ENCODE results near the gene IRF2BP1. TPM values are rescaled to one million over a fixed set of nuclear protein-coding genes. Genes with fewer than 3 reads are reported as not detected.

IRF2BP1 gene
- total RNA-seq, 2 donors from 2014 or later, result 22.8 to 25.0 TPM

Other genes with a start within 250 kb of the IRF2BP1 start
- 100 to 1,000 TPM; 105 TPM for gene EML2, start 246.7 kb downstream of the IRF2BP1 start, total RNA-seq
- gene GIPR, start 217.9 kb downstream of the IRF2BP1 start, total RNA-seq, result 10 to 100 TPM; 21.2 to 22.6 TPM
- 100 to 1,000 TPM; 205 to 223 TPM for gene SNRPD2, start 194.2 kb downstream of the IRF2BP1 start, total RNA-seq
- gene QPCTL, start 193.5 kb downstream of the IRF2BP1 start, total RNA-seq, result 10 to 100 TPM in 1 of 2 donors, 1 to 10 TPM in 1; 10.0 to 10.3 TPM
- gene FBXO46, start 155.2 kb downstream of the IRF2BP1 start, total RNA-seq, result 10 to 100 TPM; 27.3 to 28.0 TPM
- gene MEIOSIN, start 152.7 kb downstream of the IRF2BP1 start, total RNA-seq, result not detected
- 10 to 100 TPM in 1 of 2 donors, 1 to 10 TPM in 1; 9.2 to 12.6 TPM for gene SIX5, start 116.9 kb downstream of the IRF2BP1 start, total RNA-seq
- gene DMPK, start 103.7 kb downstream of the IRF2BP1 start, total RNA-seq, result 10 to 100 TPM; 28.4 to 38.2 TPM
- gene DMWD, start 93.3 kb downstream of the IRF2BP1 start, total RNA-seq, result 10 to 100 TPM; 29.7 to 38.7 TPM
- gene RSPH6A, start 70.8 kb downstream of the IRF2BP1 start, total RNA-seq, result under 1 TPM; 0.14 to 0.27 TPM
- gene SYMPK, start 23.0 kb downstream of the IRF2BP1 start, total RNA-seq, result 10 to 100 TPM; 53.8 to 62.7 TPM
- 10 to 100 TPM; 31.5 to 53.7 TPM for gene FOXA3, start 21.8 kb downstream of the IRF2BP1 start, total RNA-seq
- gene MYPOP, start 16.5 kb upstream of the IRF2BP1 start, total RNA-seq, result 10 to 100 TPM; 10.4 to 11.9 TPM
- gene NANOS2, start 28.6 kb upstream of the IRF2BP1 start, total RNA-seq, result not detected
- 1 to 10 TPM in 1 of 2 donors, under 1 TPM in 1; 0.79 to 1.2 TPM for gene NOVA2, start 87.7 kb upstream of the IRF2BP1 start, total RNA-seq
- 10 to 100 TPM; 16.4 to 20.6 TPM for gene CCDC61, start 109.3 kb upstream of the IRF2BP1 start, total RNA-seq
- not detected for gene PGLYRP1, start 136.9 kb upstream of the IRF2BP1 start, total RNA-seq
- gene IGFL4, start 154.9 kb upstream of the IRF2BP1 start, total RNA-seq, result not detected
- gene IGFL3, start 238.5 kb upstream of the IRF2BP1 start, total RNA-seq, result not detected